Measurements from ENCODE around the gene BRINP2.

The BRINP2 gene

GRCh38 chr1:177209357-177209756, 38.6 kb downstream of the BRINP2 start:
- no peak for TF ChIP-seq CTCF (IDR thresholded peaks at IDR 0.05; ENCODE audit: borderline replicate concordance, control extremely low read depth, extremely low read depth, insufficient read depth, missing control alignments)
- DNase-seq (ENCODE audit: low spot score): no peak
- in situ Hi-C loops (cut with MboI; ENCODE audit: low sequenced_read_pairs, unreplicated experiment): no loop called here

- in situ Hi-C loops (cut with MboI; ENCODE audit: low sequenced_read_pairs, unreplicated experiment): no loop called here
- no peak for DNase-seq (ENCODE audit: low spot score)
- no peak for TF ChIP-seq CTCF (IDR thresholded peaks at IDR 0.05; ENCODE audit: borderline replicate concordance, control extremely low read depth, extremely low read depth, insufficient read depth, missing control alignments)
Observed at GRCh38 chr1:177210071-177210470, 39.3 kb downstream of the BRINP2 start.

DNA sequence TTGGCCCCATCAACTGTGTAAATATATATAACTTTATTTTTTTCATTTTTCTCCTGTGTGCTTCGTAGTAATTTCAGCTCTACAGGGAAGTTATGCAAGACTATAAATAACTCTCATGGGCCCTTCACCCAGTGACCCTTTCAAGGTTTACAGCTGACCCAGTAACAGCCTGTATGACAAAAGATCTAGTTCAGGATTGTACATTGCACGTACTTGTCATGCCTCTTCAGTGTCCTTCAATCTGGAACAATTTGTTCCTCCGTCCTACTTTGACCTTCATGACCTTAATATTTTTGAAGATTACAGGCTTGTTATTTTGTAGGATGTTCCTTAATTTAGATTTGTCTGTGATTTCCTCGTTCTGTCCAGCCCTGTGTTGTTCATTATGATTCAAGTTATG, 40.5 kb downstream of the BRINP2 start:
- in situ Hi-C loops (cut with MboI; ENCODE audit: low sequenced_read_pairs, unreplicated experiment): no loop called here
- no peak for TF ChIP-seq CTCF (IDR thresholded peaks at IDR 0.05; ENCODE audit: borderline replicate concordance, control extremely low read depth, extremely low read depth, insufficient read depth, missing control alignments)
- DNase-seq (ENCODE audit: low spot score): no peak

DNA sequence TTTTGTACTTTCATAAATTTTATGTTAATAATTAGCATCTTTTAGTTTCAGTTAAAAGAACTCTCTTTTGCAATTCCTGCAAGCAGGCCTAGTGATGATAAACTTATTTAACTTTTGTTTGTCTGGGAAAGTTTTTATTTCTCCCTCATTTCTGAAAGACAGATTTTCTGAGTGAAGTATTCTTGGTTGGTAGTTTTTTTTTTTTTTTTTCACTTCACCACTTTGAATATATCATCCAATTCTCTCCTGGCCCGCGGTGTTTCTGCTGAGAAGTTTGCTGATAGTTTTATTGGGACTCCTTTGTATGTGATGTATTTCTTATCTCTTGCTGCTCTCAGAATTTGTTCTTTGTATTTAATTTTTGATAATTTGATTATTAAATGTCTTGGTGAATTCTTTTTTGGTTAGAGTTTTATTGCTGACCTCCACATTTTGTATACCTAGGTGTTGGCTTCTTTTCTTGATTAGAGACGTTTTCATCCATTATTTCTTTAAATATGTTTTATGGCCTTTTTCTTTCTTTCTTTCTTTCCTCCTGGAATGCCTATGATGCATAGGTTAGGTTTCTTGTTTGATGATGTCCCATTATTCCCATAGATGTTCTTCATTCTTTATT, 45.9 kb downstream of the BRINP2 start:
- TF ChIP-seq CTCF (IDR thresholded peaks at IDR 0.05; ENCODE audit: borderline replicate concordance, control extremely low read depth, extremely low read depth, insufficient read depth, missing control alignments): no peak
- in situ Hi-C loops (cut with MboI; ENCODE audit: low sequenced_read_pairs, unreplicated experiment): no loop called here
- DNase-seq (ENCODE audit: low spot score): no peak

DNA sequence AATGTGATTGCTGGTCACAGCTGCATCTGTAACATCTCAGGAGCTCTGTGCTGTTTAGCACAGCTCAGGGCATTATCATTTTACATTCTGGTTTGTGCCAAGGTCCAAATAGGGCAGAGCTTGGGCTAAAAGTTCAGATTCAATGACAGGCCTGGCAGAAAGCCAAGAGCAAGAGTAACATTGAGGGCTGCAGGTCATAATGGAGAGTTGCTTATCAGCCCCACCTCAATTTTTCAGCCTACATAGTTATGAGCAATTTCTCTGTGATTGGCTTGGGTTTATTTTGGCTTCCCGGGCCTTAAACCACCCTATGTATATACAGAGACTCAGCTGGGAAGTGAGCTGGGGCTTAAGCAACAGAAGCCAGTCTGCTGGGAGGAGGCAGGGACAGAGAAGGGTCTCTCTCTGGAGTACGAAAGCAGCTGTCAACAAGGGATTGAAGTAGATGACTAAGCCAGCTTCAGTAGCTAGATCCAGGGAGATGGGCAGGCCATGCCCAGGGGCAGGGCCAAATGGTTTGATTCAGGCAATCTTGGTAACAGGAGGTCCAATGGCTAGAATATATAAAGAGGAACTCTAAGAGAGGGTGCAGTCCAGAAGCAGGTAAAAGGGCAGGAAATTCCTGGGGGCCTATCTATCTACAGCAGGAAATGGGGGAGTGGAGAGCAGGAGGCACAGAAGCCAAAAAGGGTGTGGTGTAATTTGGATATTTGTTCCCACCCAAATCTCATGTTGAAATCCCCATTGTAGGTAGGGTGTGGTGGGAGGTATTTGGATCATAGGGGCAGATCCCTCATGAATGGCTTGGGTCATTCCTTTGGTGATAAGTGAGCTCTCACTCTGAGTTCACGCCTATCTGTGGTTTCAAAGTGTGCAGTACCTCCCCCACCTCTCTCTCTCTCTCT, 49.0 kb downstream of the BRINP2 start:
- in situ Hi-C loops (cut with MboI; ENCODE audit: low sequenced_read_pairs, unreplicated experiment): no loop called here
- no peak for TF ChIP-seq CTCF (IDR thresholded peaks at IDR 0.05; ENCODE audit: borderline replicate concordance, control extremely low read depth, extremely low read depth, insufficient read depth, missing control alignments)
- no peak for DNase-seq (ENCODE audit: low spot score)

DNA sequence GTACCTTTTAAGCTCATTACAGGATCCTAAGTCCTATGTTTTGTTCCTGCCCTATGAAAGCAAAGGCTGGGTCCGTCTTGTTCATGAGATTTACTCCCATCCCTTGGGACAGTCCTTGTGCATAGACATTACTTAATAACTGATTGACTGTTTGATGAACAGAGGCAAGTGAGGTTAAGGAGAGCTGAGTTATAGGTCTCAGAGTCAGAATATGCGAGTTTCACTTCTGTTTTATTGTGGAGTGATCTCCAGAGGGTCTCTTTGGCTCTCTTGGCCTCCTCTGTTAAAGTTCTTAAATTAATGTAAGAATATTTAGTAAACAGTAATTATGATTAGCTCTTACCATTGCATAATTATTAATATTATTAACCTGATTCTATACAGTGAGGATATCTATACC, 52.6 kb downstream of the BRINP2 start:
- in situ Hi-C loops (cut with MboI; ENCODE audit: low sequenced_read_pairs, unreplicated experiment): no loop called here
- no peak for DNase-seq (ENCODE audit: low spot score)
- TF ChIP-seq CTCF (IDR thresholded peaks at IDR 0.05; ENCODE audit: borderline replicate concordance, control extremely low read depth, extremely low read depth, insufficient read depth, missing control alignments): no peak

Data from GM13976 (cell line).